ENCODE data around the gene PIAS1. TPM values are rescaled to one million over a fixed set of nuclear protein-coding genes. Genes with fewer than 3 reads are reported as not detected.

PIAS1 gene
- polyA plus RNA-seq, 1 donor = 46.5 TPM

DNA sequence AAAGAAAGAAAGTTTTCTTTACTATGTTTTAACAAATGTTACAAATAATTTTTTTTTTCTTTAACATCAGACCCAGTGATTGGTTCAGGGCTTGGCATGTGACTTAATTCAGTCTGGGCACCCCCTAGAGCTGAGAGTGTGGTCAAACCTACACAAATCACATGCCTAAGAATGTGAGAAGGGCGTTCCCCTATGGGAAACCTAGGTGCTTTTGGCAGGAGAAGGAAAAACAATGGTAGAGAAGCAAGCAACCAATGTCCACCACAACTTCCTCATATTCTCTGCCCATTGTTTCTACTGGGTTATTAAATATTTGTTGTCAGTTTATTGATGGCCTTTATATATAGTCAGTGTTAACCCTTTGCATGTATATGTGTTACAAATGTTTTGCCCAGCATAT is 21.4 kb upstream of the PIAS1 start:
- Histone ChIP-seq H3K4me1 (ENCODE audit: control insufficient read depth, insufficient read depth, low read length) (no peaks in the 10 kb centered on the region), H3K27me3 (ENCODE audit: control insufficient read depth, insufficient read depth, low read length) (no peaks in the 10 kb centered on the region), H3K27ac (ENCODE audit: low read length) (no peak overlapping the region), H3K36me3 (ENCODE audit: control insufficient read depth, insufficient read depth, low read length) (no peaks in the 10 kb centered on the region), H3K4me3 (ENCODE audit: low read length) (no peak overlapping the region), H3K9me3 (ENCODE audit: control insufficient read depth, low read depth, low read length) (peaks cover 7% of the 10 kb centered on the region)
- no CpG with 5 or more reads among the region's 1 CpG for WGBS (ENCODE audit: insufficient coverage, low lambda C conversion rate)
- no peak for DNase-seq

DNA sequence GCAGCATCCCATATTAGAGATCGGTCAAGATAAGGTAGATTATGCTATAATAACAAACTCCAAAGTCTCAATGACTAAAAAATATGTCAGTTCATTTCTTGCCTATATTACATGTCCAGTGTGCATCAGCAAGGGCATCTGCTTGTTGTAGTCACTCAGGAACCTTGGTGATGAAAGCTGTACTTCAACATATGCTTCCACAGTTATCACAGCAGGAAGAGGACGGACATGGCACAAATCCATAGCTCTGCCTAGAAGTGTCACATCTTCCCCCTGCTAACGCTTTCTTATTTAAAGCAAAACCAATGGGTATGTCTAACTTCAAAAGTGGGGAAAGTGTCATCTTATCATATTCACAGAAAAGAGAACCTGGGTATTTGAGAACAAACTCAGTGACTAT is 20.0 kb upstream of the PIAS1 start:
- Histone ChIP-seq H3K4me3 (ENCODE audit: low read length) (no peak overlapping the region), H3K27ac (ENCODE audit: low read length) (no peak overlapping the region), H3K9me3 (ENCODE audit: control insufficient read depth, low read depth, low read length) (peaks cover 7% of the 10 kb centered on the region), H3K27me3 (ENCODE audit: control insufficient read depth, insufficient read depth, low read length) (no peaks in the 10 kb centered on the region), H3K36me3 (ENCODE audit: control insufficient read depth, insufficient read depth, low read length) (no peaks in the 10 kb centered on the region), H3K4me1 (ENCODE audit: control insufficient read depth, insufficient read depth, low read length) (no peaks in the 10 kb centered on the region)
- 83% methylated on average over 1 of the region's 3 CpGs for WGBS (ENCODE audit: insufficient coverage, low lambda C conversion rate)
- no peak for DNase-seq

DNA sequence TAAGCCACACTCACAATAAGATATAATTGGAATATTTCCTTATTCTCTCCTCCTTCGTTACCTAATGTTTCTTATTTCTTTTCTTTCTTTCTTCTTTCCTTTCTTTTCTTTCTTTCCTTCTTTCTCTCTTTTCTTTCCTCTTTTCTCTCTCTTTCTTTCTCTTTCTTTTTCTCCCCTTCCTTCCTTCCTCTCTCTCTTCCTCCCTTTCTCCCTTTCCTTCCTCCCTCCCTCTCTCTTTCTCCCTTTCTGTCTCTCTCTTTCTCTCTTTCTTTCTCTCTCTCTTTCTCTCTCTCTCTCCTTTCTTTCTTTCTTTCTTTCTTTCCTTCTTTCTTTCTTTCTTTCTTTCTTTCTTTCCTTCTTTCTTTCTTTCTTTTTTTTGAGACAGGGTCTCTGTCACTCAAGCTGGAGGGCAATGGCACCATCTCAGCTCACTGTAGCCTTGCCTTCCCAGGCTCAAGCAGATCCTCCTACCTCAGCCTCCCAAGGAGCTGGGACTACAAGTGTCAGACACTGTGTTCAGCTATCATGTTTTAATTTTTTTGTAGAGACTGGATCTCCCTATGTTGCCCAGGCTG is 19.3 kb upstream of the PIAS1 start:
- no peak overlapping the region for H3K27ac ChIP-seq (ENCODE audit: low read length)
- no peaks in the 10 kb centered on the region for H3K36me3 ChIP-seq (ENCODE audit: control insufficient read depth, insufficient read depth, low read length)
- no peaks in the 10 kb centered on the region for H3K27me3 ChIP-seq (ENCODE audit: control insufficient read depth, insufficient read depth, low read length)
- WGBS (ENCODE audit: insufficient coverage, low lambda C conversion rate) = 100% methylated on average over 1 of the region's 1 CpG
- H3K4me3 ChIP-seq (ENCODE audit: low read length) = no peak overlapping the region
- DNase-seq = no peak
- peaks cover 8% of the 10 kb centered on the region for H3K9me3 ChIP-seq (ENCODE audit: control insufficient read depth, low read depth, low read length)
- H3K4me1 ChIP-seq (ENCODE audit: control insufficient read depth, insufficient read depth, low read length) = no peaks in the 10 kb centered on the region

DNA sequence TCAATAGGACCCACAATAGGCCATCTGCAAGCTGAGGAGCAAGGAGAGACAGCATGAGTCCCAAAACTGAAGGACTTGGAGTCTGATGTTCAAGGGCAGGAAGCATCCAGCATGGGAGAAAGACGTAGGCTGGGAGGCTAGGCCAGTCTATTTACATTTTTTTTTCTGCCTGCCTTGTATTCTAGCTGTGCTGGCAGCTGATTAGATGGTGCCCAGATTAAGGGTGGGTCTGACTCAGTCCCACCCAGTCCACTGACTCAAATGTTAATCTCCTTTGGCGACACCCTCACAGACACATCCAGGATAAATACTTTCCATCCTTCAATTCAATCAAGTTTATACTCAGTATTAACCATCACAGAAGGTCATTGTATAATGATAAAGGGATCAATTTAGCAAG is 15.9 kb upstream of the PIAS1 start:
- DNase-seq = no peak
- no CpG with 5 or more reads among the region's 2 CpGs for WGBS (ENCODE audit: insufficient coverage, low lambda C conversion rate)
- Histone ChIP-seq H3K27me3 (ENCODE audit: control insufficient read depth, insufficient read depth, low read length) (no peaks in the 10 kb centered on the region), H3K4me1 (ENCODE audit: control insufficient read depth, insufficient read depth, low read length) (no peaks in the 10 kb centered on the region), H3K27ac (ENCODE audit: low read length) (no peak overlapping the region), H3K36me3 (ENCODE audit: control insufficient read depth, insufficient read depth, low read length) (no peaks in the 10 kb centered on the region), H3K4me3 (ENCODE audit: low read length) (no peak overlapping the region), H3K9me3 (ENCODE audit: control insufficient read depth, low read depth, low read length) (peaks cover 9% of the 10 kb centered on the region)

DNA sequence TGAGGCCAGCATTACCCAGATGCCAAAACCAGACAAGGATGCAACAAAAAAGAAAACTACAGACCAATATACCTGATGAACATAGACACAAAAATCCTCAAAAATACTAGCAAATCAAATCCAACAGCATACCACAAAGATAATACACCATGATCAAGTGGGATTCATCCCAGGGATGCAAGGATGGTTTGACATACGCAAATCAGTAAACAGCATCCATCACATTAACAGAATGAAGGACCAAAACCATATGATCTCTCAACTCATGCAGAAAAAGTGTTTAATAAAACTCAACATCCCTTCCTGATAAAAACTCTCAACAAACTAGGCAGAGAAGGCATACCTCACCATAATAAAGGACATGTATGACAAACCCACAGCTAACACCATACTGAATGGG is 14.0 kb upstream of the PIAS1 start:
- Histone ChIP-seq H3K27ac (ENCODE audit: low read length) (no peak overlapping the region), H3K36me3 (ENCODE audit: control insufficient read depth, insufficient read depth, low read length) (no peaks in the 10 kb centered on the region), H3K4me3 (ENCODE audit: low read length) (no peak overlapping the region), H3K9me3 (ENCODE audit: control insufficient read depth, low read depth, low read length) (peaks cover 9% of the 10 kb centered on the region), H3K4me1 (ENCODE audit: control insufficient read depth, insufficient read depth, low read length) (no peaks in the 10 kb centered on the region), H3K27me3 (ENCODE audit: control insufficient read depth, insufficient read depth, low read length) (no peaks in the 10 kb centered on the region)
- WGBS (ENCODE audit: insufficient coverage, low lambda C conversion rate) = no CpG with 5 or more reads among the region's 1 CpG
- no peak for DNase-seq

DNA sequence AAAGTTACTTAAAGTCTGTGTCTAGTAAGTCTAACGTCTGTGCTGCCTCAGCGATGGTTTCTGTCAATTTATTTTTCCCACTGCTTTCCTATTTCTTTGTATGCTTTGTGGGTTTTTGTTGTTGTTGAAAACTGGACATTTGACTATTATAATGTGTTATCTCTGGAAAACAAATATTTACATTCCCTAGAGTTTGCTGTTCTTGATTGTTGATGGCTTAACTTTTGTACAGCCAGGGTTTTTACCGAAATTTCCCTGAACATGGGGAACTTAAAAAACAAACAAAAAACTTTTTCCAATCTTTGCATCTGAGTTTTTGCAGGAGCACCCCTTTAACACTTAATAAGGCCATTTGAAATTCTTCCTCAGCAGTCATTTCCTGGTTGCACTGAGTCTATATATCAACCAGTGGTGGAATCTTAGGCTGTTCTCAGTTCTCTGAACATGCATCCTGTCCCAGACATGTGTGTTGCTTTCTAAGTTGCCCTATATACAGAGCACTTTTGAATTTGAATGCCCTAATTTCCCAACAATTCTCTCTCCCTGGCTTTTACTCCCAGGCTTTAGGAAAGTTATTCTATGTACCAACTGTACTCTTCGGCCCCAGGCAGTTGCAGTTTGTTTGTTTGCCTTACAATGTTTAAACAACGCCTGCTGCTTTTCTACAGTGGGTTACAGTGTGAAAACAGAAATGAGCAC is 11.8 kb upstream of the PIAS1 start:
- Histone ChIP-seq H3K36me3 (ENCODE audit: control insufficient read depth, insufficient read depth, low read length) (no peaks in the 10 kb centered on the region), H3K27ac (ENCODE audit: low read length) (no peak overlapping the region), H3K27me3 (ENCODE audit: control insufficient read depth, insufficient read depth, low read length) (no peaks in the 10 kb centered on the region), H3K4me3 (ENCODE audit: low read length) (no peak overlapping the region), H3K9me3 (ENCODE audit: control insufficient read depth, low read depth, low read length) (peaks cover 17% of the 10 kb centered on the region), H3K4me1 (ENCODE audit: control insufficient read depth, insufficient read depth, low read length) (no peaks in the 10 kb centered on the region)
- 90% methylated on average over 2 of the region's 5 CpGs for WGBS (ENCODE audit: insufficient coverage, low lambda C conversion rate)
- no peak for DNase-seq

DNA sequence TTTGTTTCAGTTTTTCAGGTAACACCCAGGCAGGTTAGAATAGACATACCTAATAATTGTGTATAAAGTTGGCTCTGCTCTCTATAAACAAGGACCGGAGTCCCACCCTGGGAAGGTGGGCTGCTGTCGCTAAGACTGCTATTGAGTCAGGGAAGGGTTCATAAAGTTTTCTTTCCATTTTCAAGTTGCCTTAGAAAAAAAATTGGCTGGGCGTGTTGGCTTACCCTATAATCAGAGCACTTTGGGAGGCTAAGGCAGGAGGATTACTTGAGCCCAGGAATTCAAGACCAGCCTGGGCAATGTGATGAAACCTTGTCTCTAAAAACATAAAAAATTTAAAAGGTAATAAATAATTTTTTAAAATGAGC is 11.3 kb upstream of the PIAS1 start:
- Histone ChIP-seq H3K36me3 (ENCODE audit: control insufficient read depth, insufficient read depth, low read length) (no peaks in the 10 kb centered on the region), H3K4me3 (ENCODE audit: low read length) (no peak overlapping the region), H3K9me3 (ENCODE audit: control insufficient read depth, low read depth, low read length) (peaks cover 17% of the 10 kb centered on the region), H3K27me3 (ENCODE audit: control insufficient read depth, insufficient read depth, low read length) (no peaks in the 10 kb centered on the region), H3K27ac (ENCODE audit: low read length) (no peak overlapping the region), H3K4me1 (ENCODE audit: control insufficient read depth, insufficient read depth, low read length) (no peaks in the 10 kb centered on the region)
- no CpG with 5 or more reads among the region's 3 CpGs for WGBS (ENCODE audit: insufficient coverage, low lambda C conversion rate)
- DNase-seq = no peak

DNA sequence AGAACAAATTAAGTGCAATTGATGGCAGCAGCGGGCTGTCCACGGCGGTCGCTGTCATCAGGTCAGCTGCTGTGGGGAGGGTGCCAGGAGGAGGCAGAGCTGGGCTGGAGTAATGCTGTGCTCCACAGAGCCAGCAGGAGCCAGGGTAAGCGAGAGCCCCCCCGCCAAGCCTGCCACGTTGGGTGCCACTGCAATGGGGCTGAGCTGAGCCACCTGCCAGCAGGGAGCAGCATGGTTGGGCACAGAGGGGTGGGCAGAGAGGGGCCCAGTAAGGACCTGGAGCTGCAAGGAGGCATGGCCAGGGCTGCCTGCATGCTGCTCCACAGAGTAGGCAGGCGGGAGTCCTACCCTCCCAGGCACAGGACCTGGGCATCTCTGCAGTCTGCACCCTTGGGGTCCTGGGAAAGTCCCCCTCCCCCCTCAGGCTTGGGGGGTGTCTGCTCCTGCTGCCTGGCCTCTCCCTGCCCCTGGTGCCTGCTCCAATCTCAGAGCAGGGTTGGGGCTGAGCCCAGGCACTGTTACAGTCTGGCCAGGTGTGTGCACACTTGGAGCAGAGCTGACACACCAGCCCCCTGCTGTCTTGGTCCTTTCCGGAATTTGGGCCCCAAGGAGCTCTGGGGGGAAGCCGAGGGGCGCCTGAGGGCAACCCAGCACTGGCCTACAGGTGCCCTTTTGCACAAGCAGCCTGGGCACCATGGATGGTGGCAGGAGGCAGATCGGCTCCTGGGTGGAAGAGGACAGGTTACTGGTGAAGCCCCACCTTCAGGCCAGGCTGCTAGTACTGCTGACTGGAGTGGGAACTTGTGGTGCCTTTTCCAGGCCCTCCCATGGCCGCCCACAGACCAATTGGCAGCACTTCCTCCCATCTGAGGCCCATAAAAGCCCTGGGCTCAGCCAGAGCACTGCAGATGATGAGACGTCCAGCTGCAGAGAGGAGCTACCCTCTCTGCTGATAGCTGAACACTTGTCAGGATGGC is 8.5 kb upstream of the PIAS1 start:
- DNase-seq = no peak
- Histone ChIP-seq H3K27me3 (ENCODE audit: control insufficient read depth, insufficient read depth, low read length) (no peaks in the 10 kb centered on the region), H3K36me3 (ENCODE audit: control insufficient read depth, insufficient read depth, low read length) (no peaks in the 10 kb centered on the region), H3K27ac (ENCODE audit: low read length) (no peak overlapping the region), H3K4me3 (ENCODE audit: low read length) (no peak overlapping the region), H3K4me1 (ENCODE audit: control insufficient read depth, insufficient read depth, low read length) (no peaks in the 10 kb centered on the region), H3K9me3 (ENCODE audit: control insufficient read depth, low read depth, low read length) (peaks cover 15% of the 10 kb centered on the region)
- WGBS (ENCODE audit: insufficient coverage, low lambda C conversion rate) = no CpG with 5 or more reads among the region's 14 CpGs

DNA sequence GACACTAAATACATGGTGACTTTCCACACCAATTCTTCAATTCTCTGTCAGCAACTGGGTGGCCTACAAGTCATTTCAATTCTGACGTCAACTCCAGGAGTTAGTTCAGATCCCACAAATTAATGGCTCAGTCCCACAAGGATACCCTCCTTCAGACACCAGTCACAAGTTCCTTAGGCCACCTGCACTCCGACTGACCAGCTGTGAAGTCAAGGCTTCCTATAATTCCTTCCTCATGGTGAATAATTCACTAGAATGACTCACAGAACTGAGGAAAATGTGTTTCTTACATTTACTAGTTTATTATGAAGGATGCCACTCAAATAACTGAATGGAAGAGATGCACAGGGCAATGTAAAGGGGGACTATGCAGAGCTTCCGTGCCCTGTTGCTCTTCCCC is 6.3 kb upstream of the PIAS1 start:
- no peak for DNase-seq
- Histone ChIP-seq H3K27me3 (ENCODE audit: control insufficient read depth, insufficient read depth, low read length) (no peaks in the 10 kb centered on the region), H3K4me3 (ENCODE audit: low read length) (no peak overlapping the region), H3K4me1 (ENCODE audit: control insufficient read depth, insufficient read depth, low read length) (no peaks in the 10 kb centered on the region), H3K9me3 (ENCODE audit: control insufficient read depth, low read depth, low read length) (peaks cover 15% of the 10 kb centered on the region), H3K36me3 (ENCODE audit: control insufficient read depth, insufficient read depth, low read length) (no peaks in the 10 kb centered on the region), H3K27ac (ENCODE audit: low read length) (no peak overlapping the region)
- no CpG with 5 or more reads among the region's 3 CpGs for WGBS (ENCODE audit: insufficient coverage, low lambda C conversion rate)

DNA sequence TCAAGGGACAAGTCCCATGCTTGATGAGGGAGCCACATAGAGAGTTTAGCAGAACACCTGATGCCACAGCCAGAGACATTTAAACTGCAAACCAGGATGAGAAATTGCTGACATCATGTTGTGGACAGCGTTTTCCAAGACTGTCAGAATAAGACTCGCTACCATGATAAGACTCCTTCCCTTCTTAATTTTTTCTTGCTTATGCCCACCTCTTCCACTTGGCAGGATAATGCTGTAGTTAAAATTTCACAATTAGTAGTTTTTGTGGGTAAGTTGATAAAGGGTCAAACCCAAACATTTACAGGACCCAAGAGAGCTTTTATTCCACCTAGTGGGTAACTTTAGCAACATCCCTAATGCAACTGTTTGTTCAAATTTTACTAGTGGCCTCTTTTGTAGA is 3.0 kb upstream of the PIAS1 start:
- 86% methylated on average over 2 of the region's 2 CpGs for WGBS (ENCODE audit: insufficient coverage, low lambda C conversion rate)

More for the DNA sequence above, 3.0 kb upstream of the PIAS1 start:
- no peak for DNase-seq
- H3K4me1 ChIP-seq (ENCODE audit: control insufficient read depth, insufficient read depth, low read length) = peaks cover 4% of the 10 kb centered on the region
- no peak overlapping the region for H3K4me3 ChIP-seq (ENCODE audit: low read length)
- H3K9me3 ChIP-seq (ENCODE audit: control insufficient read depth, low read depth, low read length) = peaks cover 5% of the 10 kb centered on the region
- H3K27me3 ChIP-seq (ENCODE audit: control insufficient read depth, insufficient read depth, low read length) = no peaks in the 10 kb centered on the region
- no peak overlapping the region for H3K27ac ChIP-seq (ENCODE audit: low read length)
- H3K36me3 ChIP-seq (ENCODE audit: control insufficient read depth, insufficient read depth, low read length) = no peaks in the 10 kb centered on the region
